CD4-positive, alpha-beta memory T cell (primary cell): ENCODE measurements around the gene ACOX2. TPM values are rescaled to one million over a fixed set of nuclear protein-coding genes. Genes with fewer than 3 reads are reported as not detected.

Experiments used
- CTCF ChIA-PET: fragments of 350-600 bp; sonication (Branson Sonifier 250); formaldehyde crosslinking; loops from one replicate; lab custom pipeline; 2021; ENCODE audit warnings: inconsistent platforms; ENCODE audit not compliant: partially characterized antibody; lab: Charles Lee
- POLR2A ChIA-PET: fragments of 350-600 bp; sonication (Branson Sonifier 250); formaldehyde crosslinking; loops from one replicate; lab custom pipeline; 2021; ENCODE audit not compliant: partially characterized antibody; lab: Charles Lee
- DNase-seq, 5 donors: peaks; one replicate each; pipeline versions ENCODE4 v3.0.0 to v3.0.0-alpha.2; 2020 to 2022; ENCODE audit warnings: mixed read lengths in 1 of 5
- H3K27ac ChIP-seq: one replicate; pipeline ENCODE4 v1.7.0; 2013; ENCODE audit warnings: low read depth, low read length
- H3K27me3 ChIP-seq: 2 replicates; pipeline ENCODE4 v1.7.0; 2013; ENCODE audit warnings: mild to moderate bottlenecking, low read length, moderate library complexity; ENCODE audit not compliant: insufficient read depth
- H3K36me3 ChIP-seq: 2 replicates; pipeline ENCODE4 v1.7.0; 2013; ENCODE audit warnings: mild to moderate bottlenecking, low read length, moderate library complexity; ENCODE audit not compliant: insufficient read depth
- H3K4me1 ChIP-seq: 2 replicates; pipeline ENCODE4 v1.7.0; 2013; ENCODE audit warnings: mild to moderate bottlenecking, low read length, moderate library complexity; ENCODE audit not compliant: insufficient read depth
- H3K4me3 ChIP-seq, 2 donors: one replicate each; pipeline ENCODE4 v1.7.0; 2013; ENCODE audit warnings: low read length in 2 of 2, mild to moderate bottlenecking in 1 of 2
- H3K9me3 ChIP-seq, 2 donors: one replicate each; pipeline ENCODE4 v1.7.0; 2013; ENCODE audit warnings: low read length in 2 of 2, control low read depth in 1 of 2; ENCODE audit not compliant: control insufficient read depth in 1 of 2
- H3K27ac Mint-ChIP-seq, 7 donors: one replicate each; pipeline ENCODE4 v1.8.0; 2020 to 2021; ENCODE audit warnings: mixed read lengths in 7 of 7, mild to moderate bottlenecking in 6 of 7, inconsistent platforms in 3 of 7, moderate library complexity in 3 of 7
- H3K27me3 Mint-ChIP-seq, 2 donors: one replicate each; pipeline ENCODE4 v1.8.0; 2020 to 2021; ENCODE audit warnings: mixed read lengths in 2 of 2
- H3K36me3 Mint-ChIP-seq, 2 donors: one replicate each; pipeline ENCODE4 v1.8.0; 2020 to 2021; ENCODE audit warnings: mixed read lengths in 2 of 2, inconsistent platforms in 1 of 2, mild to moderate bottlenecking in 1 of 2
- H3K4me1 Mint-ChIP-seq, 4 donors: one replicate each; pipeline ENCODE4 v1.8.0; 2020 to 2021; ENCODE audit warnings: mixed read lengths in 4 of 4, mild to moderate bottlenecking in 1 of 4
- H3K4me3 Mint-ChIP-seq, 8 donors: one replicate each; pipeline ENCODE4 v1.8.0; 2020 to 2021; ENCODE audit warnings: mixed read lengths in 8 of 8, mild to moderate bottlenecking in 7 of 8, moderate library complexity in 6 of 8, inconsistent platforms in 3 of 8
- H3K9me3 Mint-ChIP-seq, 8 donors: one replicate each; pipeline ENCODE4 v1.8.0; 2020 to 2021; ENCODE audit warnings: mixed read lengths in 8 of 8, mild to moderate bottlenecking in 5 of 8, inconsistent platforms in 3 of 8, moderate library complexity in 1 of 8
- intact Hi-C: fragments of 100-400 bp; cut with micrococcal nuclease; formaldehyde crosslinking; loops from one replicate; pipeline ENCODE4 v1.15.1; 2023
- polyA plus RNA-seq, 2 donors: library from polyadenylated mRNA; unstranded; fragments of 300-500 nt; fragmentation: Illumina TruSeq; gene quantifications; one replicate each; pipeline ENCODE4 v1.2.3, GENCODE V29; 2021
- total RNA-seq, 2 experiments: library from RNA; stranded (reverse); gene quantifications; one replicate each; pipeline ENCODE4 v1.2.3, GENCODE V29; 2021

ACOX2 gene
- total RNA-seq: not detected
- not detected for polyA plus RNA-seq

DNA sequence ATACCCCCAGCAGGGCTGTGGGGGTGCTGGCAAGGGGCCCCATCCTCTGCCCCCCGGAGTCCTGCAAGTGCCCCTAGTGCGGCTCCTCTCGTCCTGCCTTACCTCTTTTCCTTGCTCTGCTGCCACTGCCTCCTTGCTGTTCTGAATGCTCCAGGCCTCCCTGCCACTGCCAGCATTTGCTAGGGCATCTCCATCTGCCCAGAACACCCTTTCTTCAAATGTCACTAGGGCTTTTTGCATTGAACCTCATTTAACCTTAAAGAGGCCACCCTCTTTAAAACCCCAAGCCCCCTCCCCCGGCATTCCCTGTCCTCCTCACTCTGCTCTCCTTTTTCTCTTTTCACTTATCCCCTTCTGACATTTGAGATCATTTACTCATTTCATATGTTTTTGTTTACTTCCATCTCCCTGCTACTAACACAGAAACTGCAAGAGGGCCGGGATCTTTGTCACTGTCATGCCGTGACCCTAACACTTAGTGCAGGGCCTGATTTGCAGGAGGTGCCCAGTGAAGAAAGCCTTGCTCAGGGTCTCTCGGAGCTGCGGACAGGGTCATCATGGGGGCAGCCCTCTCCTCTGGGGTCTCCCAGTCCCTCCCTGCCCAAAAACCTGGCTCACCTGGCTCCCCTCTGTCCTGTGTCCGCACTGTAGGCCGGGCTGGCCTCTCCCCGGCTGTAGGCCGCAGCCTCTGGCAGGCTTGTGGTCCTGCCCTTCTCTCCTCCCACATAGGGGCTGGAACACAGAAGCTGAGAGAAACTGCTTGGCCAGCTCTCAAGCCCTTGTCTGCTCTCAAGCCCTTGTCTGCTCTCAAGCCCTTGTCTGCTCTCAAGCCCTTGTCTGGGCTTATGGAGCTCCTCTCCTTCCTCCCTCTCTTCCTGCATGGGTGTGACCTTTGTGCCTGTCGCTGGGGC, at the start of gene ACOX2:
Gene ACOX2, minus strand, starts transcription at position 690 of the 911 bp plus-strand sequence. CDS start 2,084 bp downstream, outside the sequence.
- Histone ChIP-seq H3K4me3 (no peak within 1 kb of the TSS), H3K36me3 (no peaks in the 10 kb centered on the region), H3K9me3 (no peaks in the 10 kb centered on the region), H3K27ac (no peak within 1 kb of the TSS), H3K4me1 (peaks cover 9% of the 10 kb centered on the region), H3K27me3 (no peaks in the 10 kb centered on the region)
- intact Hi-C loops: no loop called here
- Mint-ChIP-seq H3K9me3 (no peaks in the 10 kb centered on the region), H3K4me3 (no peak within 1 kb of the TSS), H3K27ac (peak within 1 kb of the TSS in 1 of 7 donors; percentile 74), H3K36me3 (no peaks in the 10 kb centered on the region), H3K4me1 (peaks cover 4 to 8% (median 7%) of the 10 kb centered on the region in 4 donors), H3K27me3 (no peaks in the 10 kb centered on the region)
- ChIA-PET POLR2A (no interaction called here), CTCF (interaction anchor here (1.2 to 2.0 kb wide), 3 partner anchors 45 to 73 kb away, joined by 5 to 8 read pairs (median 8); partner anchors contain the start of gene KCTD6)
- no peak for DNase-seq

DNA sequence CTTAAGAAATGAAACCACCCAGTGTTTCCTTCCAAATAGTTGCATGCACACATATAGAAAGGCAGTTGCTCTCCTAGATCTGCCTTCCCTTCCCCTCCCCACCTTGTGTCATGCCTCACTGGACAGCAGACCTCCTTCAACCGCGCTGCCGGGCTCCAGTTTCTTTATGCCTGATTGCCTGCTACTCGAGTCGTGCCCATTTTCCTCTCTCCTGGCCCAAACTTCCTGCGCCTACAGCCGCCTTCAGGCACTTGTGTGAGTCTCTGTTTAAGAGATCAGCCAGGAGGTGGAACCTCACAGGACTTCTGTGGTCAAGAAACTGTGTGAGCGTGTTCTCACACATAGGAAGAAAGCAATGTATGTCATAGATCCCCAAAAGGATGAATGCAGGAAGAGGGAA, 49.0 kb upstream of the ACOX2 start:
- peaks cover 2 to 7% of the 10 kb centered on the region in 2 donors for H3K36me3 Mint-ChIP-seq
- DNase-seq: no peak
- ChIA-PET CTCF (interaction anchor here (1.1 to 2.9 kb wide), 7 partner anchors 10 to 51 kb away, joined by 3 to 26 read pairs (median 5); no protein-coding TSS in a partner anchor), POLR2A (no interaction called here)
- Histone ChIP-seq H3K4me1 (peaks cover 10% of the 10 kb centered on the region), H3K4me3 (no peak overlapping the region), H3K27me3 (peaks cover 22% of the 10 kb centered on the region), H3K36me3 (no peaks in the 10 kb centered on the region), H3K27ac (no peak overlapping the region), H3K9me3 (no peaks in the 10 kb centered on the region)
- H3K4me1 Mint-ChIP-seq: peaks cover 9 to 23% (median 17%) of the 10 kb centered on the region in 4 donors
- intact Hi-C loops: no loop called here
- H3K9me3 Mint-ChIP-seq: peaks cover 0 to 5% (median 2%) of the 10 kb centered on the region in 8 donors
- peak overlapping the region; percentile 87 to 96 (median 94) for H3K4me3 Mint-ChIP-seq
- H3K27me3 Mint-ChIP-seq: peaks cover 25 to 36% of the 10 kb centered on the region in 2 donors
- H3K27ac Mint-ChIP-seq: peak overlapping the region in 1 of 7 donors; percentile 47

DNA sequence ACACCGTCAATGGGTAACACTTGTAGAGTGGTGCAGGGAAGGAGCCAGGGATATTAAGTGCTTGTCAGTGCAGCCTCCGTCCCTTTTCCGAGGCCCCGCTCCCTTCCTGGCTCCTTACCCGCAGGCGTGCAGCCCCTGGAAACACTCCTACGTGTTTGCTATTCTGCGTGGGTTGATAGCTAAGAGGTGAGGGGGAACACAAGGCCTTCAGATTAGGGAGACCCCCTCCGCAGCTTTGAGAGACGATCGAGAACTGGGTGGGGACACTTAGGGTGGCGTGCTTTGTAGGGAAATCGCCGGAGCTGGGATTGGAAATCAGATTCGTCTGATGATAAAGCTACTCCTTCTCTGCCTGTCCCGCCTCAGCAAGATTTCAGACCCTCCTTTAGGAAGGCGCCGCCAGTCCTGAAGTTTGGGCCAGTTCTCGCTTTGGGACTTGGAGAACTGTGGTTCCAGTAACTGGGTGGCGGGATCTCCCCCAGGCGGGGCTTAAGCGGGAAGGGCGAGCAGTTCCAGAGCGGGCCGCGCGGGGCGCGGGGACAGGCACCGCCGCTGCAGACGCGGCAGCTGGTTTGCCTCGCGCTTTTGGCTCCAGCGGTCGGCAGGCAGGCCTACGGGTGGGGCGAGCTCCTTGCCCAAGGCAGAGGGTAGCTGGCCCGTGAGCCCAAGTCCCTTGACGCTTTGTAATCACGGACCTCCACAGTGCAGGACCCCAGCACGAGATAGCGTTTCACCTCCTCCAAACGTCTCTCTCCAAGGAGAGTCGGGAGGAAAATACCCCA, 48.2 kb upstream of the ACOX2 start:
- peaks cover 22% of the 10 kb centered on the region for H3K27me3 ChIP-seq
- peaks cover 10% of the 10 kb centered on the region for H3K4me1 ChIP-seq
- CTCF ChIA-PET: interaction anchor here (1.1 to 2.9 kb wide), 8 partner anchors 9 to 50 kb away, joined by 3 to 26 read pairs (median 5); no protein-coding TSS in a partner anchor
- no peaks in the 10 kb centered on the region for H3K36me3 ChIP-seq
- Mint-ChIP-seq H3K4me1 (peaks cover 9 to 23% (median 17%) of the 10 kb centered on the region in 4 donors), H3K36me3 (peaks cover 2 to 7% of the 10 kb centered on the region in 2 donors), H3K27me3 (peaks cover 25 to 36% of the 10 kb centered on the region in 2 donors), H3K4me3 (peak overlapping the region; percentile 87 to 96 (median 94)), H3K9me3 (peaks cover 0 to 5% (median 2%) of the 10 kb centered on the region in 8 donors), H3K27ac (peak overlapping the region in 4 of 7 donors; percentile 25 to 69 (median 50))
- POLR2A ChIA-PET: no interaction called here
- no peak overlapping the region for H3K27ac ChIP-seq
- H3K4me3 ChIP-seq: peak overlapping the region; percentile 65 to 86
- DNase-seq: peak in 4 of 5 donors; percentile 14 to 33 (median 20)
- intact Hi-C loops: no loop called here
- no peaks in the 10 kb centered on the region for H3K9me3 ChIP-seq

DNA sequence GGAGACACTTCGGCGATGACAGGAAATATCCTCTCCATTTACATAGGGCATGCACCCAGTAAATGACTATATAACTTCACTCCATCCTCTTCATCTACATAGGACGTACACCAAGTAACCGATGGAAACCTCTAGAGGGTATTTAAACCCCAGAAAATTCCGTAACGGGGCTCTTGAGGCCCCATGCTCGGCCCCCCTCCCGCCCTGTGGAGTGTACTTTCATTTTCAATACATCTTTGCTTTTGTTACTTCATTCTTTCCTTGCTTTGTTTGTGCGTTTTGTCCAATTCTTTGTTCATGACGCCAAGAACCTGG, 47.7 kb upstream of the ACOX2 start:
- no peaks in the 10 kb centered on the region for H3K36me3 ChIP-seq
- H3K27me3 ChIP-seq: peaks cover 22% of the 10 kb centered on the region
- no peak for DNase-seq
- intact Hi-C loops: no loop called here
- H3K4me1 ChIP-seq: peaks cover 10% of the 10 kb centered on the region
- ChIA-PET CTCF (interaction anchor here (1.2 to 2.9 kb wide), 7 partner anchors 9 to 49 kb away, joined by 3 to 26 read pairs (median 5); no protein-coding TSS in a partner anchor), POLR2A (no interaction called here)
- peak overlapping the region; percentile 65 to 86 for H3K4me3 ChIP-seq
- Mint-ChIP-seq H3K4me3 (peak overlapping the region; percentile 87 to 96 (median 94)), H3K27me3 (peaks cover 23 to 30% of the 10 kb centered on the region in 2 donors), H3K36me3 (peaks cover 2 to 7% of the 10 kb centered on the region in 2 donors), H3K4me1 (peaks cover 9 to 23% (median 17%) of the 10 kb centered on the region in 4 donors), H3K27ac (peak overlapping the region in 4 of 7 donors; percentile 19 to 52 (median 36)), H3K9me3 (peaks cover 0 to 5% (median 2%) of the 10 kb centered on the region in 8 donors)
- no peaks in the 10 kb centered on the region for H3K9me3 ChIP-seq
- H3K27ac ChIP-seq: no peak overlapping the region

GRCh38 chr3:58581328-58582091, 44.5 kb upstream of the ACOX2 start:
- H3K4me1 Mint-ChIP-seq: peaks cover 9 to 23% (median 17%) of the 10 kb centered on the region in 4 donors
- peaks cover 11% of the 10 kb centered on the region for H3K27me3 ChIP-seq
- POLR2A ChIA-PET: no interaction called here
- CTCF ChIA-PET: interaction anchor here (1.0 to 5.2 kb wide), 2 partner anchors 13 to 15 kb away, joined by 3 to 21 read pairs; no protein-coding TSS in a partner anchor
- no peak overlapping the region for H3K4me3 ChIP-seq
- peaks cover 18 to 19% of the 10 kb centered on the region in 2 donors for H3K27me3 Mint-ChIP-seq
- no peak for DNase-seq
- no peak overlapping the region for H3K27ac Mint-ChIP-seq
- no peak overlapping the region for H3K27ac ChIP-seq
- no peaks in the 10 kb centered on the region for H3K36me3 ChIP-seq
- peaks cover 2 to 4% of the 10 kb centered on the region in 2 donors for H3K36me3 Mint-ChIP-seq
- intact Hi-C loops: no loop called here
- H3K4me3 Mint-ChIP-seq: peak overlapping the region in 2 of 8 donors; percentile 17 to 25
- peaks cover 0 to 5% (median 0%) of the 10 kb centered on the region in 8 donors for H3K9me3 Mint-ChIP-seq
- peaks cover 10% of the 10 kb centered on the region for H3K4me1 ChIP-seq
- H3K9me3 ChIP-seq: no peaks in the 10 kb centered on the region

DNA sequence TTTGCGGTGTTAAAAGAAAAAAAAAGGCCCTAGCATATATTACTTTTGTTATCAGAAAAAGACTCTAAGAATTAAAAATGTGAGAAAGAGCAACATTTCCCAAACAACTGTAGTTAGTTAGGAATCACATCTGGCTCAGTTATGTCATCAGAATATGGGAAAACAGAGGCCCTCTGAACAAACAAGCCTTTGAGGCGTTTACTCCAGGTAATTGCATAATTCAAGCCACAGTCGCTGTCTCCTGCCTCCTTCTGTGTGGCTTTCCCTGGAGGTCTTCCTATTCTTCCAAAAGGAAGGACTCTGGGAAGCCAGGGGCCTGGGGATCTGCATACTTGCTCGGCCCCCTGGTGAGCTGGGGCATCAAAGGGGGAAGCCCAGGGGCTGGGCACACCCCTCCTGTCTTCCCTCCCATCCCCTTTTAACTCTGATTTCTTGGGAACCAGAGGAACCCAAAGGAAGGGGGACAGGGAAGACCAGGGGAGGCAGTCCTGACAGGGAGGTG, 43.9 kb upstream of the ACOX2 start:
- Histone ChIP-seq H3K27me3 (peaks cover 4% of the 10 kb centered on the region), H3K4me3 (no peak overlapping the region), H3K36me3 (no peaks in the 10 kb centered on the region), H3K4me1 (peaks cover 6% of the 10 kb centered on the region), H3K27ac (no peak overlapping the region), H3K9me3 (no peaks in the 10 kb centered on the region)
- peaks cover 4 to 16% (median 13%) of the 10 kb centered on the region in 4 donors for H3K4me1 Mint-ChIP-seq
- ChIA-PET POLR2A (no interaction called here), CTCF (interaction anchor here (5.2 kb wide), 1 partner anchor 12 kb away, joined by 21 read pairs; no protein-coding TSS in a partner anchor)
- no peak overlapping the region for H3K27ac Mint-ChIP-seq
- H3K27me3 Mint-ChIP-seq: peaks cover 12 to 14% of the 10 kb centered on the region in 2 donors
- H3K36me3 Mint-ChIP-seq: peaks cover 0 to 2% of the 10 kb centered on the region in 2 donors
- intact Hi-C loops: no loop called here
- no peak for DNase-seq
- no peaks in the 10 kb centered on the region for H3K9me3 Mint-ChIP-seq
- H3K4me3 Mint-ChIP-seq: no peak overlapping the region
